Heart right ventricle (tissue), 16 donors: ENCODE measurements around the gene CGREF1. TPM values are rescaled to one million over a fixed set of nuclear protein-coding genes. Genes with fewer than 3 reads are reported as not detected.

ENCODE experiments used
- ATAC-seq, 8 donors: fragments of 200-7000 bp; cut with Tn5 transposase; one replicate each; pipeline ENCODE4 v1.9.1; 2020; ENCODE audit warnings: mild to moderate bottlenecking in 8 of 8, moderate library complexity in 8 of 8, moderate number of reproducible peaks in 1 of 8
- DNase-seq, 2 donors: peaks; one replicate each; pipeline ENCODE4 v3.0.0-alpha.2; 2020
- H3K27ac ChIP-seq, 10 donors: fragments of 200-600 bp; sonication (generic) in 2 of 10; one replicate each; pipeline versions ENCODE4 v1.5.0 to v1.8.0; 2020 to 2022; ENCODE audit warnings: mild to moderate bottlenecking in 3 of 10
- H3K27me3 ChIP-seq, 7 donors: fragments of 200-600 bp; one replicate each; pipeline ENCODE4 v1.8.0; 2021 to 2022; ENCODE audit warnings: mild to moderate bottlenecking in 2 of 7
- H3K36me3 ChIP-seq, 9 donors: fragments of 200-600 bp; sonication (generic) in 1 of 9; one replicate each; pipeline versions ENCODE4 v1.5.0 to v1.8.0; 2020 to 2022; ENCODE audit warnings: mild to moderate bottlenecking in 2 of 9
- H3K4me1 ChIP-seq, 9 donors: fragments of 200-600 bp; sonication (generic) in 1 of 9; one replicate each; pipeline versions ENCODE4 v1.5.0 to v1.8.0; 2020 to 2022; ENCODE audit warnings: mild to moderate bottlenecking in 4 of 9
- H3K4me3 ChIP-seq, 10 donors: fragments of 200-600 bp; sonication (generic) in 2 of 10; one replicate each; pipeline versions ENCODE4 v1.5.0 to v1.8.0; 2020 to 2022; ENCODE audit warnings: mild to moderate bottlenecking in 7 of 10, moderate library complexity in 2 of 10
- H3K9me3 ChIP-seq, 11 donors: fragments of 200-600 bp in 10 of 11; sonication (generic) in 2 of 11; one replicate each; pipeline versions ENCODE4 v1.5.0 to v1.8.0; 2013 to 2022; ENCODE audit warnings: mild to moderate bottlenecking in 2 of 11, control low read depth in 1 of 11, moderate library complexity in 1 of 11
- WGBS, 2 donors: extraction: QIAGEN DNeasy Blood & Tissue Kit; methylation state at CpG; one replicate each; pipeline ENCODE4 v1.1.7; 2013; ENCODE audit warnings: inconsistent platforms in 1 of 2; 5-methylcytosine and 5-hydroxymethylcytosine counted together
- intact Hi-C, 10 donors: fragments of 100-400 bp; cut with DNase I; formaldehyde crosslinking; loops; one replicate each; pipeline versions ENCODE4 v1.11.1 to v1.14.2; 2022
- polyA plus RNA-seq, 2 donors: library from polyadenylated mRNA; stranded (reverse); fragments of 200-250 nt; gene quantifications; one replicate each; pipeline ENCODE4 v1.2.3, GENCODE V29; 2013
- total RNA-seq, 10 donors: library from RNA; stranded (reverse); fragmentation: NEBNext Ultra II Directional in 3 of 10; extraction: Animal tissue kit (Norgen Biotek cat#: 25700) in 3 of 10; gene quantifications; one replicate each; pipeline versions ENCODE4 v1.2.1 to v1.2.4, GENCODE V29; 2021 to 2023
- TF ChIP-seq, protein P1 (sequence below), 9 donors: fragments of 200-600 bp; sonication (generic) in 2 of 9; IDR thresholded peaks; one replicate each; pipeline versions ENCODE4 v1.5.0 to v1.8.0; 2021 to 2022; ENCODE audit warnings: antibody characterized with exemption in 9 of 9, mild to moderate bottlenecking in 5 of 9, moderate library complexity in 1 of 9
- donor health status: Arrhythmogenic right ventricular cardiomyopathy.
- donor health status: ischemic (EF 13 %, LVEDD 7.1; RV severe dilation, severe dysfunction).
- donor health status: healthy with polysubstance abuse.
- donor health status: DM: no; HTN: yes; CAD: no.
- donor health status: DM: no; HTN: no; CAD: no.
- donor health status: ischemic (EF 25% LVEDD 6.9; RV normal size, moderate dysfunction).
- donor health status: ischemic (EF 25% LVEDD 5.7; RV mildly dilated, moderate dysfunction).
- donor health status: healthy.
- donor health status: DM: yes; HTN: yes; CAD: no.
- donor health status: Ischemic cardiomyopathy.
- donor health status: ischemic (EF 35%, LVEDD 5.7; RV mildly dilated, moderate dysfunction).
- donor health status: nonischemic (EF 11% LVEDD 7.7; RV severe dilation, severe dysfunction).
- donor health status: DM: yes; HTN: yes; CAD: no.
- donor health status: PGD.
- donor health status: ischemic (EF 29% LVEDD 5.4; RV normal size, mild dysfunction).
- donor health status: nonischemic (EF 23%, LVEDD 6.1; RV moderate dilation, normal function).

Gene CGREF1
- total and polyA plus RNA-seq, 12 donors, result 0.21 to 1.2 (median 0.68) TPM

DNA sequence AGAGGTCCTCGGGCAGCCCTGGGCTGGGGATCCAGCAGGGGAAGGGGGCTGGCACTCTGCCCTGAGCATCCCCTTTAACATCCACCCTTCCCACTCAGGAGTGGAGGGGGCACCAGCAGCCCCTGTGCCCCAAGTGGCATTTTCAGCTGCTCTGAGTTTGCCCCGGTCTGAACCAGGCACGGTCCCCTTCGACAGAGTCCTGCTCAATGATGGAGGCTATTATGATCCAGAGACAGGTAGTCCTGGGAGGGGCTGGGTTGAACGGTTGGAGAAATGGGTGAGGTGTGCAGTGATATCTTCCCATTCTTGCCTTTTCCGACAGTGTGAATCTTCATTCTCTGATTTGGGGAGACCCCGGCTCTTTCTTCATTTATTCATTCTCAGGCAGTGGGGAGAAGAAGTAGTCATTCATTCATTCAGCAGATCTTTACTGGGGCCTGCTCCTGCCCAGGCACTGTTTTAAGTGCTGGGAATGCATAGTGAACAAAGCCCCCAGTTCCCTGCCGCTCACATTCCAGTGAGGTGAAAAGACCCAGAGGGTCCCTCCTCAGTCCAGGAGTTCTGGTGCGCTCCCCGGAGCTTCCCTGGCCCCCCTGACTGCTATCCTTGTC, 33.8 kb downstream of the CGREF1 start:
- H3K36me3 ChIP-seq, result peaks cover 0 to 13% (median 0%) of the 10 kb centered on the region in 9 donors
- no peaks in the 10 kb centered on the region for H3K9me3 ChIP-seq
- H3K4me3 ChIP-seq, result peak overlapping the region in 9 of 10 donors; percentile 56 to 80 (median 74)
- intact Hi-C loops, result loop anchor here in 8 of 10 donors (5.0 to 10.0 kb wide), 6 partner anchors 33 to 123 kb away; partner anchors contain the start of genes TMEM214 (in 4 of the 8) and AGBL5 (in 2 of the 8)
- TF ChIP-seq, protein P1, sequence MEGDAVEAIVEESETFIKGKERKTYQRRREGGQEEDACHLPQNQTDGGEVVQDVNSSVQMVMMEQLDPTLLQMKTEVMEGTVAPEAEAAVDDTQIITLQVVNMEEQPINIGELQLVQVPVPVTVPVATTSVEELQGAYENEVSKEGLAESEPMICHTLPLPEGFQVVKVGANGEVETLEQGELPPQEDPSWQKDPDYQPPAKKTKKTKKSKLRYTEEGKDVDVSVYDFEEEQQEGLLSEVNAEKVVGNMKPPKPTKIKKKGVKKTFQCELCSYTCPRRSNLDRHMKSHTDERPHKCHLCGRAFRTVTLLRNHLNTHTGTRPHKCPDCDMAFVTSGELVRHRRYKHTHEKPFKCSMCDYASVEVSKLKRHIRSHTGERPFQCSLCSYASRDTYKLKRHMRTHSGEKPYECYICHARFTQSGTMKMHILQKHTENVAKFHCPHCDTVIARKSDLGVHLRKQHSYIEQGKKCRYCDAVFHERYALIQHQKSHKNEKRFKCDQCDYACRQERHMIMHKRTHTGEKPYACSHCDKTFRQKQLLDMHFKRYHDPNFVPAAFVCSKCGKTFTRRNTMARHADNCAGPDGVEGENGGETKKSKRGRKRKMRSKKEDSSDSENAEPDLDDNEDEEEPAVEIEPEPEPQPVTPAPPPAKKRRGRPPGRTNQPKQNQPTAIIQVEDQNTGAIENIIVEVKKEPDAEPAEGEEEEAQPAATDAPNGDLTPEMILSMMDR (IDR thresholded peaks at IDR 0.05), result peak in 1 of 9 donors; percentile 39
- DNase-seq (no peak), ATAC-seq (no peak)
- WGBS, 2 donors, result 50 to 55% methylated on average over 10 of the region's 10 CpGs
- no peaks in the 10 kb centered on the region for H3K27me3 ChIP-seq
- H3K4me1 ChIP-seq, result peaks cover 10 to 61% (median 43%) of the 10 kb centered on the region in 9 donors
- peak overlapping the region in 9 of 10 donors; percentile 86 to 98 (median 93) for H3K27ac ChIP-seq

DNA sequence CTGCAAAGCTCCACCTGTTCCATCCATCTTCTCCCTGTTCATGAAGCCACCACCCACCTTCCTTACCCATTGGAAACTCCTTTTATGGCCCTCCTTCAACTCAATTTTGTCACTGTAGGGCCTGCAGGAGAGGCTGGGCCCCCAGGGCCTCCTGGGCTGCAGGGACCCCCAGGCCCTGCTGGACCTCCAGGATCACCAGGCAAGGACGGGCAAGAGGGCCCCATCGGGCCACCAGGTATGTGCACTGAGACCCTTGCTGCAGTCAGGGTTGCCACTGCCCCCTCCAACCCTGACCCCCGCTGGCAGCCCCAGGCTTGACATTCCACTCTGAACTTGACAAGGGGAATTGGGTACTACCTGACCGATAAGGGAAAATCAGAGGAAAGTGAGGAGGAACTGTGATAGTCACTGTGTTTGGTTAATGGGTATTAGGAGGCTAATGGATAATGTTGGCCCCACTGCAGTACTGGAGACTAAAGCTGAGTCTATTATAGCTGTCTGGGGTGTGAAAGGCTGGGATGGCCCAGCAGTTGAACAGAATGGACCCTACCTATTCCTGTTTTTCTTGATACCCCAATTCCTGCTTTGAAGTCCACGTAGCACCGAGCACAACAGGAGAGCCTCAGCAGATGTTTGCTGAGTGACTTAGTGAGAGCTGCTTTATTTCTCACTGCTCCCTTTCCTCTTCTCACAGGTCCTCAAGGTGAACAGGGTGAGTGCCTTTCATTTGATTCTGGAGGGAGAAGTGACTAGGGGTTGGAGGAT, 34.4 kb downstream of the CGREF1 start:
- TF ChIP-seq, protein P1 (IDR thresholded peaks at IDR 0.05), result no peak
- peaks cover 0 to 13% (median 0%) of the 10 kb centered on the region in 9 donors for H3K36me3 ChIP-seq
- H3K27me3 ChIP-seq, result no peaks in the 10 kb centered on the region
- ATAC-seq, result no peak
- H3K4me1 ChIP-seq, result peaks cover 10 to 63% (median 50%) of the 10 kb centered on the region in 9 donors
- DNase-seq, result no peak
- H3K4me3 ChIP-seq, result no peak overlapping the region
- H3K9me3 ChIP-seq, result no peaks in the 10 kb centered on the region
- 80 to 89% methylated on average over 6 of the region's 6 CpGs for WGBS, 2 donors
- intact Hi-C loops, result loop anchor here in 9 of 10 donors (5.0 to 10.0 kb wide), 6 partner anchors 32 to 122 kb away; partner anchors contain the start of genes TMEM214 (in 6 of the 9) and AGBL5 (in 2 of the 9)
- peak overlapping the region in 3 of 10 donors; percentile 86 to 94 (median 89) for H3K27ac ChIP-seq

GRCh38 chr2:27083410-27084296, 35.3 kb downstream of the CGREF1 start:
- peak overlapping the region in 1 of 10 donors; percentile 26 for H3K27ac ChIP-seq
- TF ChIP-seq, protein P1 (IDR thresholded peaks at IDR 0.05), result no peak

More at GRCh38 chr2:27083410-27084296, 35.3 kb downstream of the CGREF1 start:
- no peak for ATAC-seq
- no peak overlapping the region for H3K4me3 ChIP-seq
- WGBS, 2 donors, result 87 to 91% methylated on average over 20 of the region's 20 CpGs
- intact Hi-C loops, result loop anchor here in 6 of 10 donors (5.0 to 10.0 kb wide), 4 partner anchors 49 to 121 kb away; partner anchors contain the start of gene TMEM214 (in 4 of the 6)
- no peaks in the 10 kb centered on the region for H3K9me3 ChIP-seq
- no peaks in the 10 kb centered on the region for H3K27me3 ChIP-seq
- peaks cover 10 to 63% (median 50%) of the 10 kb centered on the region in 9 donors for H3K4me1 ChIP-seq
- DNase-seq, result no peak
- H3K36me3 ChIP-seq, result peaks cover 0 to 13% (median 0%) of the 10 kb centered on the region in 9 donors
